Measurements from ENCODE around the gene FBXL7.
A peak's percentile ranks its signal among the peaks of the same experiment; 100 is the strongest.

The FBXL7 gene

GRCh38 chr5:15880201-15880600, 380.2 kb downstream of the FBXL7 start:
- DNase-seq (ENCODE audit: low read depth, low spot score): no peak

DNA sequence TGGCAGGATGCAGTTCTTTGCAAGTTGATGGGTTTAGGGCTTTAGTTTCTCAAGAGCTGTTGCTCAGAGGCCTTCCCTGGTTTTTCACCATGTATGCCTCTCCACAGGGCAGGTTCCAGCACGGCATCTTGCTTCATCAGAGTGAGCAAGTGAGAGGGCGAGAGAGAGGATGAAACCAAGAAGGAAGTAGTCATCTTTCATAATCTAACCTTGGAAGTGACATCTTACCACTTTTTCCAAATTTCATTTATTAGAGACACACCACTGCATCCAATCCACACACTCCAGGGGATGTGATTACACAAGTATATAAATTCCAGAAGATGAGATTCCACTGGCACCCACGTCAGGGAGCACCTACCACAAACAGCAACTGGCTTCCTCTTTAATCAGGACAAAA, 385.2 kb downstream of the FBXL7 start:
- DNase-seq (ENCODE audit: low read depth, low spot score): peak; percentile 15

- no peak for DNase-seq (ENCODE audit: low read depth, low spot score)
Measured at GRCh38 chr5:15886156-15886555, 386.2 kb downstream of the FBXL7 start.

DNA sequence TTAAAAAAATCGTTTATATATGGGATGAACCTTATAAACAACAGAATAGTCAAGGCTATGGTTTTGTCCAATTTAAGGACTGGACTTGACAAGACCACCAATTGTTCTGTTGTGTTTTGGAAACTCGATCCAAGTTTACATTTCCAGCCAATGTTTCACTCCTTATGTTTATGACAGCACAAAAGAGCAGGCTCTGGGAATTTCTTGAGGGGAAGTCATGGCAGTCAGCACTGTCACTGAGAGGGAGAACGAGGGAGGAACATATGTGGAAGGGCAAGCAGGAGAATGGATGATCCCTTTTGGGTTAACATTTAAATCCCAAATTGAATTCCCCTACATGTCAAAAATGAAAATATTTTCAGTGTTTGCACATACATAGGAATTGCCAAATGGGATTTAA, 387.1 kb downstream of the FBXL7 start:
- no peak for DNase-seq (ENCODE audit: low read depth, low spot score)

DNA sequence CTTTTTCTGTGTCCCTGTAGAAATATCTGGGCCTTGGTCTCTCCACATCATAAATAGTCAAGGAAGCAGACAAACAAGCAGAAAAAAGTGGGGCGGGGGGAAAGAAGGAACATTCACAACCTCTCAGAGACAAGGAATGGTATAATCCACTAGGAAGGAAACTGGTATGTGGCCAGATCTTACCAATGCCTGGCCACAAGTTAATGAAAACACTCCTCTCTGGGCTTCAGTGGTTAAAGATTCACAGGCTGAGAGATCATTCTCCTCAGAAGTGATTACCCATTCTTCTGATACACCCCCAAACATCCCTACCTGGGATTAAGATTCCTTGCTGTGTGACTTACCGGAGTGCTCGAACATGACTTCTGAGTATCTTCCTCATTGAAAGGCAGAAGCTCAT, 389.0 kb downstream of the FBXL7 start:
- DNase-seq (ENCODE audit: low read depth, low spot score): peak; percentile 13

DNA sequence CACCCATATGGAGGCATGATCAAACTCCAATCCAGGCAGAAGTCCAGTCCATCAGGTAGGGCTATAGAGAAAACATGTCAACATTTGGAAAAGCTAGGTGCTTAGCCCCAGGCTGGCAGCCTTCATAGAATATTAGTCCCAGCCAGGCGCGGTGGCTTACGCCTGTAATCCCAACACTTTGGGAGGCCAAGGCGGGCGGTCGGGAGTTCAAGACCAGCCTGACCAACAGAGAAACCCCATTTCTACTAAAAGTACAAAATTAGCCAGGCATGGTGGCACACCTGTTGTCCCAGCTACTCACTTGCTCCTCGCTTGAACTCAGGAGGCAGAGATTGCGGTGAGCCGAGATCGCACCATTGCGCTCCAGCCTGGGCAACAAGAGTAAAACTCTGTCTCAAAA, 393.9 kb downstream of the FBXL7 start:
- no peak for DNase-seq (ENCODE audit: low read depth, low spot score)

DNA sequence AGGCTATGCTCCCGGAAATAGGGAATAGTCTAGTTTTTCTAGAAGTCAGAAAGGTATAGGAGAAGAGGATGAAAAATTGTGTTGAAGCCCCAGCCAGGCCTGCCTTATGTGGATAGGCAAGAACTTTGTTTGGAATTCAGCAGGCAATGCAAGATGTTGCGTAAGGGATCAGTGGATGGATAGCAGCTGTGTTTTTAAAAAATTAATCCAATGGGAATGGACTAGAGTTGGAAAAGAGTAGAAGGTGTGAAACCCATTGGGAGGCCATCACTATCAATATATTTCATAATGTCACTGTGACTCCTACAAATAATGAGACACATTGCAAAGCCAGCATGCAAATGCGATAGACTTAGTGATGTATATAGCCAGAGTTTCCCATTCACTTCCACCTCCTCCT, 397.7 kb downstream of the FBXL7 start:
- no peak for DNase-seq (ENCODE audit: low read depth, low spot score)

DNA sequence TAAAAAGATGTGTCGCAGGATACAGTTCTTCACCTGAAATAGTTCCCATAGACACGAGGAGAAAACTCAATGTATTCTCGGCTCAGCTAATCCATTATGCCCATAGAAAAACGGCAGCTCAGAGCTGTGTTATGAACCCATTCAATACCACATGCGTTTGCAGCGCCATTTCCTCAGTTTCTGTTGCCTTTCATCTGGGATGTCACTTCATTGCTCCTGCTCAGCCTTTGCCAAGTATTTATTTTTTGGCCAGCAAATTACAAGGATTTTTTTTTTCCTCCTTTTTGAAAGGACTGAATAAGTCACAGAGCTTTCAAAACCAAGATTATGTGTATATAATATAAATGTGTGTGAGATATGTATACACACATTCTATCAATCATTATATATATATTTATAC, 398.7 kb downstream of the FBXL7 start:
- no peak for DNase-seq (ENCODE audit: low read depth, low spot score)

DNA sequence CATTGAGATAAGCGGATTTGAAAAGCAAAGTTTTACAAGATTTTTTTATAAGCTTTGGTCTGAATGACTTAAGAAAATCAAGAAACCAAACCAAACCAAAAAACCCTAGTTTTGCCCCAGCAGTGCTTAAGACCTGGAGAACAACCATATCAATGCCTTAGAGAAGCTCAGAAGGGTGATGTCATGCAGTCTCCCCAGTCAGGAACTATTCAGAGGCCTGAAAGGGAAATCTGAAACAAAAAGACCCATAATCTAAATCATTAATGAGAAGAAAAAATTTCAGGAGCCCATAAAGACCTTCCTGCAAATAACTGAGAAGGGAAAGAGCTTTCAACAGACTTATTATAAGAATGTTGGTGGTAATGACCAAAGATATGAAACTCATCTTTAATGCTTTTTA, 399.5 kb downstream of the FBXL7 start:
- no peak for DNase-seq (ENCODE audit: low read depth, low spot score)

- DNase-seq (ENCODE audit: low read depth, low spot score): no peak
Measured at GRCh38 chr5:15901151-15901550, 401.2 kb downstream of the FBXL7 start.

DNA sequence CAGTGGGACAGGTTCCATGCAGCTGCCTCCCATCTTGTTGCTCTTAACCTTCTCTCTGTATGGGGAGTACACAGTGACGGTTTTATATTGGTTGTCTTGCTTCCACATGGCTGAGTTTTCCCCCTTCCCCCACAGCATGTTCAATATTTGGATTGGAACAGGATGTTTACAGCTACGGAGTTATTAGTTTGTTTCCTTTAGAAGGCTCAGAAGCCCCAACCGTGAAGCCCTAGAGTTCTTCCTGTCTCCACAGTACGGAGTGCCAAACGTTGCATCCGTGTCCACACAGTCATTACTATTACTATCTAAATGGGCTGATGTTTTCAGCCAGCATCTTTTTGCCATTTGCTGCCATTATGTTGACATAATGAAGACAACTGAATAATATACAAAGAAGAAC, 402.1 kb downstream of the FBXL7 start:
- DNase-seq (ENCODE audit: low read depth, low spot score): no peak

DNA sequence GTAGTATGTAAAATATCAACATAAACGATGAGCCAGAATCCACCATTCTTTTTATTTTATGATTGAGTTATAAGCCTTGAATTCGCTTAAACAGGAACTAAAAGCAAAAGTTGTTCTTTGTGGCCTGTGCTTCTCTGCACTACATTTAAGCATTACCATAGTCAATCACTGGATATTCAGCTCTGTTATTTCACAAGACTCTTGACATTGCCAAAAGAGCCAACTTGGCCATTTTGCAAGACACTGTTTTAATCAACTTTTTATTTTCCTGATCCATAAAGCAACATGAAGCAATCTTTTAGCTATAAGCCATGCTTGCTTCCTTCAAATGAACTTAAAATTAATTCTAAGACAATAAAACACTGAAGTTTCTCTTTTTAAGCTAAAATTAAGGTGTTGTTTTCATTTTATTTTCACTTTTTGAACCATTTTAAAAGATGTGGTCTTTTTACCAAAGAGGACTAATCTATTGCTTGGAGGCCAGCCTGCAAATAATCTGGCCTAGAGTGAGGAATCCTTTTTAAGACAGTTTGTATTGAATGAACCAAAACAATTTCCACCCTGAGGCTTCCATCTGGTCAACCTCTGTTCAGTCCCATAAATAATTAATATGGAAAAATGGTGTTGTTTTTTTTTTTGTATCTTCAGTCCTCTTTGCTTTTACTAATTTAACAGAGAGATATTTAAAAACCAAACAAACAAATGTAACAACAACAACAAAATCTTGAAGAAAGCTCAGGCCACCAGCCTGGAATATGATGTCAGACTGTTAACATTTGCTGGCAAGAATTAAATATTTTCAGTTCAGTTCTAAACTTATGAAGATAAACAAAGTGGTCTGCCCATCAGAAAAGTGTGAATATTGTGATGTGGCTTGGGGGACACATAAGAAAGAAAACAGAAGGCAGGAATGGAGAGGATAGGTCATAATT, 405.2 kb downstream of the FBXL7 start:
- no peak for DNase-seq (ENCODE audit: low read depth, low spot score)

DNA sequence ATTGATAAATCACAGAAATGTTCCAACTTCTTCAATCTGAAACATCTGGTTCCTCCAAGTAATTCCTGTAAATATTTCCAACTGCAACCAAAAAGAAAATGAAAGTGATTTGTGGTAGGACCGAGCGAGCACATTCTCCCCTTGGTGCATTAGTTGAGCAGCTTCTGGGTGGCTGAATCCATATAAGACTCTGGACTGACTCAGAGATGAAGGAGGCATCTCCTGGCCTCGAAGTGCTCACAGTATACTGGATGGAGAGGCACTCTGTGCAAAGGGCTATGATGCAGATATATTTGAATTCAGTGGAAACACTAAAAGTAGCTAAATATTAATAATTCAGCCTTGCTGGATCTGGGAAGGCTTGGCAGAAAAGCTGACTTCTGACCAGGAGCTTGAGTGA, 414.7 kb downstream of the FBXL7 start:
- no peak for DNase-seq (ENCODE audit: low read depth, low spot score)

- peak; percentile 41 for DNase-seq (ENCODE audit: low read depth, low spot score)
Measured at GRCh38 chr5:15926586-15926985, 426.6 kb downstream of the FBXL7 start.

- DNase-seq (ENCODE audit: low read depth, low spot score): no peak
Measured at GRCh38 chr5:15927710-15928380, 427.9 kb downstream of the FBXL7 start.

DNA sequence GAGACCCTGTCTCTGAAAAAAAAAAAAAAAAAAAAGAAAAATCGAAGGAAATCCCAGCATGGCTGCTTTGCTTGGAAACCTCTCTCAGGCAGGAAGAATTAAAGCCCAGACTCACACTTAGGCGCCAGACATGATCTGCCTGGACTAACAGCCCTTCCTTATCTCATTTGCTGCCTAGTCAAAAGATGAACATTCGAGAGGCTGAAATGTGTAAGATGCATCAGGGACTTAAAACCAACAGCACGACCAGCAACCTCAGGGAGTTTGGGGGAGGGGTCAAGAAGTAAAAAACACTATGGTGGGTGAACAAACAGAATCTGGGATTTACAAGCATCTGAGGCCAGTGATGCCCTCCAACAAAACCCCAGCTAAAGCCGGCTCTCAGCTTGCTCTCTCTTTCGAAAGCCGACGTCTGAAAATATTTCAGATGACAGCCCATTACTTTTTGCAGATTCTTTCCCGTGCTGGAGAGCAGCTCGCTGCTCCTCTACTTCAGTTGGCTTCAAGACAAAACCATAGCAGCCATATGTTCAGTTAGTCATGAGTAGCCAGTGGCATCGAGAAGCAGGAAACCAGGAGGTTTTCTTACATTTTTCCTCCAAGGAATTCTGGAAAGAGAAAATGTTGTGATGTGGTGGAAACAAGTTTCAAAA, 429.8 kb downstream of the FBXL7 start:
- DNase-seq (ENCODE audit: low read depth, low spot score): peak; percentile 11

DNA sequence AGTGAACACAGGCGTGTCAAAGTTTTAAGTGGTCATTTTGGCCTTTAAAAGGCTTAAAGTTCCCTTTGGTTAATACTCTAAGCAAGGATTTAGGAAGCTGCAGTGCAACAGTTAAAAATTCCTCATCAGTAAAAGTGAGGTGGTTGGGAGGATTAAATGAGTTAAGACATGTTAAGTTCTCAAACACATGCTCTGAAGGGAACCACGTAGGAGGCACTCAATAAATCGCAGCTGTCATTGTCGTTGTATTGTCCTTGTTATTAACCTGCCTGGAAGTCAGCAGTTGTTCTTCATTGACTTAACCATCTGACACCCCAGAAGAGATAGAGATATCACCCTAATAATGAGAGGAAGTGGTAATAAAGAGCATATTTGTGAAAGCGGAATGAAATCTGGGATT, 432.1 kb downstream of the FBXL7 start:
- no peak for DNase-seq (ENCODE audit: low read depth, low spot score)

DNA sequence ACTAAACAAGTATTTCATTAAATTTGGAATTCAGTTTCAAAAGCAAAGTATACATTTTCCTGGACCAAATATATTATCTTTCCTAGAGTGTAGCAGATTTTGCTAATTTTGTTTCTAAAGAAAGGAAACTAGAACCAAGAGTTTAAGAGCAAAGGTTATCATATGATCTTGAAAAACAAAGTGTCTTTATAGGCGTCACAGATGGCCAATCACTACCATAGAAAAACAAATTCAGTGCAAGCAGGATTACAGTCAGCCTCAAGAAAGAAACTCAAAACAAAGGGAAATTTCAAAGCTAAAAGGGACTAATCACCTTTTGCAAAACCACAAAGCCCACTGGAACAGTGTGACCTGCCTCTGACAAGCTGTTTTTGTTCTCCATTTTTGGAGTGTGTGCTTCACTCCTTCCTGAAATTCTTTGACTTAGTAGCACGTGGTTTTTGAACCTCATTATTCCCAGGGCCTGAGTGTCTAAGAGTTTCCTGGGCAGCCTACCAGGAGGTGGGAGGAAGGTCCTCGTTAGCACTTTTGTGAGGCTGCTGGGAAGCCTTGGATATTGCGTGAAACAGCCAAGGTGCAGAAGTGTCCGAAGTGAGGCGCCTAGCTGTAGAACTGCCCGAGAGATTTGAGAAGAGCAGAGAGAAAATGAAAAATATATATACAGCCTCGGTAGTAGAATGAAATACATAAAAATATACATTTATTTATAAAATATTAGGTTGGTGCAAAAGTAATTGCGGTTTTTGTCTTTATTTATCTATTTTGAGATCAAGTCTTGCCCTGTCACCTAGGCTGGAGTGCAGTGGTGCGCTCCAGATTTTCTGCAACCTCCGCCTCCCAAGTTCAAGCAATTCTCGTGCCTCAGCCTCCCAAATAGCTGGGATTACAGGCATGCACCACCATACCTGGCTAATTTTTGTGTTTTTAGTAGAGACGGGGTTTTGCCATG, 433.6 kb downstream of the FBXL7 start:
- peak; percentile 80 for DNase-seq (ENCODE audit: low read depth, low spot score)

GRCh38 chr5:15936505-15937245, 436.7 kb downstream of the FBXL7 start:
- DNase-seq (ENCODE audit: low read depth, low spot score): no peak

GRCh38 chr5:15937708-15938107, 437.7 kb downstream of the FBXL7 start:
- no peak for DNase-seq (ENCODE audit: low read depth, low spot score)

DNA sequence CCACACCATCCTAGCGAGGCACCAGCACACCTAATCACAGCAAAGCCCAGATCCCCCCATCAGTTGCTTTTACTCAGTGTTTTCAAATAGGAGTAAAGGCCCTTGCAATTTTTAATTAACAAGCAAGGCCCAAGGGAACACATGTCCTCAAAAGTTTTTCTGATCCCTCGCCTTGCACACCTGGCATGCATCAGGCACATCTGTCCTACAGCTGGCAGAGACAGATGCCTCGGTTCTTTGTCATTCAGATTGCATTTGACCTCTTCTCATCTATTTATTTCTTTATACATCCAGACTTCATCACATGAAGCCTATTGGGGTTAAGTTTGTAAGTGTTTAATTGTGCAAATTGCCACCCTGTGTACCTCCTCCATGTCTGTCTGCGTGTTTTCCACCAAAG, 438.2 kb downstream of the FBXL7 start:
- no peak for DNase-seq (ENCODE audit: low read depth, low spot score)
